GM18499 (cell line): ENCODE results near the gene GLS2.
"Not testable (repeated sequence)": the region's sequence is repeated elsewhere in the genome, so short reads cannot be mapped to it uniquely, and the experiment has no call there.

Experiments used
- ATAC-seq: cut with Tn5 transposase; IDR thresholded peaks from one replicate; pipeline ENCODE4 v1.9.1; 2021; ENCODE audit warnings: moderate number of reproducible peaks; ENCODE audit not compliant: insufficient read depth, unreplicated experiment

Gene GLS2

GRCh38 chr12:56449622-56449984, 38.4 kb downstream of the GLS2 start:
- no peak for ATAC-seq

- ATAC-seq: peak; percentile 78
These were observed 38.9 kb downstream of the GLS2 start, which contains the start of gene TIMELESS for GRCh38 chr12:56448860-56449621. Gene TIMELESS, minus strand, starts transcription at chr12:56449426. Its CDS starts 15,256 bp downstream, at chr12:56434170.

- ATAC-seq: not testable (repeated sequence)
These were observed 44.8 kb downstream of the GLS2 start for GRCh38 chr12:56443208-56443607.

GRCh38 chr12:56437430-56438176, 50.4 kb downstream of the GLS2 start:
- ATAC-seq: no peak

GRCh38 chr12:56434828-56435227, 53.1 kb downstream of the GLS2 start:
- no peak for ATAC-seq

- no peak for ATAC-seq
These were observed 56.1 kb downstream of the GLS2 start for GRCh38 chr12:56431850-56432249.

- ATAC-seq: no peak
These were observed 56.7 kb downstream of the GLS2 start for GRCh38 chr12:56431288-56431687.

- ATAC-seq: no peak
These were observed 62.0 kb downstream of the GLS2 start for GRCh38 chr12:56425940-56426438.

GRCh38 chr12:56425193-56425592, 62.8 kb downstream of the GLS2 start:
- no peak for ATAC-seq
